ENCODE data around the gene RASA4B.
A peak's percentile ranks its signal among the peaks of the same experiment; 100 is the strongest.
"Not testable (repeated sequence)": the region's sequence is repeated elsewhere in the genome, so short reads cannot be mapped to it uniquely, and the experiment has no call there.

RASA4B gene

GRCh38 chr7:102517550-102518147, at the start of gene RASA4B:
Gene RASA4B, minus strand, starts transcription at chr7:102517777. Its CDS starts 67 bp downstream, at chr7:102517710.
- H3K36me3 ChIP-seq (ENCODE audit: low read length); H4K20me1 ChIP-seq (ENCODE audit: low read depth, low read length); H3K27ac ChIP-seq (ENCODE audit: low read depth, low read length); H3K9me3 ChIP-seq (ENCODE audit: insufficient read depth, low read length); H3K27me3 ChIP-seq (ENCODE audit: low read length); H3K79me2 ChIP-seq (ENCODE audit: insufficient read depth, low read length); H2AFZ ChIP-seq (ENCODE audit: low read depth, low read length, severe bottlenecking); H3K9me2 ChIP-seq (replicated peaks; ENCODE audit: insufficient read depth, low read length); H3F3A ChIP-seq (ENCODE audit: insufficient read depth): not testable (repeated sequence)
- H3K9ac ChIP-seq (ENCODE audit: low read length): 0 out of 2 replicates have a peak within 1 kb of the TSS, but pooled peaks have one; percentile 24
- H3K4me2 ChIP-seq (ENCODE audit: low read depth, low read length, poor library complexity, severe bottlenecking): peak within 1 kb of the TSS; percentile 41
- H3K4me3 ChIP-seq (ENCODE audit: insufficient read depth, low read length, poor library complexity, severe bottlenecking): peak within 1 kb of the TSS; percentile 43

GRCh38 chr7:102550808-102551422, 33.3 kb upstream of the RASA4B start, which contains the start of gene SPDYE2:
Gene SPDYE2, plus strand, starts transcription at chr7:102551226. Its CDS starts 2,030 bp downstream, at chr7:102553256.
- not testable (repeated sequence) for H3K27ac ChIP-seq (ENCODE audit: low read depth, low read length); H3K9ac ChIP-seq (ENCODE audit: low read length); H3K9me3 ChIP-seq (ENCODE audit: insufficient read depth, low read length); H3K4me3 ChIP-seq (ENCODE audit: insufficient read depth, low read length, poor library complexity, severe bottlenecking); H3K27me3 ChIP-seq (ENCODE audit: low read length); H3K4me2 ChIP-seq (ENCODE audit: low read depth, low read length, poor library complexity, severe bottlenecking); H2AFZ ChIP-seq (ENCODE audit: low read depth, low read length, severe bottlenecking); H3K79me2 ChIP-seq (ENCODE audit: insufficient read depth, low read length); H3K9me2 ChIP-seq (replicated peaks; ENCODE audit: insufficient read depth, low read length); H4K20me1 ChIP-seq (ENCODE audit: low read depth, low read length); H3K36me3 ChIP-seq (ENCODE audit: low read length); H3F3A ChIP-seq (ENCODE audit: insufficient read depth)

GRCh38 chr7:102546353-102546752, 28.8 kb upstream of the RASA4B start:
- H3K9ac ChIP-seq (ENCODE audit: low read length); H3K4me2 ChIP-seq (ENCODE audit: low read depth, low read length, poor library complexity, severe bottlenecking); H3K27me3 ChIP-seq (ENCODE audit: low read length); H4K20me1 ChIP-seq (ENCODE audit: low read depth, low read length); H3K36me3 ChIP-seq (ENCODE audit: low read length); H2AFZ ChIP-seq (ENCODE audit: low read depth, low read length, severe bottlenecking); H3K79me2 ChIP-seq (ENCODE audit: insufficient read depth, low read length); H3K9me3 ChIP-seq (ENCODE audit: insufficient read depth, low read length); H3K4me3 ChIP-seq (ENCODE audit: insufficient read depth, low read length, poor library complexity, severe bottlenecking); H3F3A ChIP-seq (ENCODE audit: insufficient read depth); H3K9me2 ChIP-seq (replicated peaks; ENCODE audit: insufficient read depth, low read length); H3K27ac ChIP-seq (ENCODE audit: low read depth, low read length): not testable (repeated sequence)

- H2AFZ ChIP-seq (ENCODE audit: low read depth, low read length, severe bottlenecking); H3K27me3 ChIP-seq (ENCODE audit: low read length); H3K79me2 ChIP-seq (ENCODE audit: insufficient read depth, low read length); H3K9me3 ChIP-seq (ENCODE audit: insufficient read depth, low read length); H3K4me3 ChIP-seq (ENCODE audit: insufficient read depth, low read length, poor library complexity, severe bottlenecking); H3K4me2 ChIP-seq (ENCODE audit: low read depth, low read length, poor library complexity, severe bottlenecking); H3F3A ChIP-seq (ENCODE audit: insufficient read depth); H3K9ac ChIP-seq (ENCODE audit: low read length); H3K27ac ChIP-seq (ENCODE audit: low read depth, low read length); H3K36me3 ChIP-seq (ENCODE audit: low read length); H4K20me1 ChIP-seq (ENCODE audit: low read depth, low read length); H3K9me2 ChIP-seq (replicated peaks; ENCODE audit: insufficient read depth, low read length): not testable (repeated sequence)
Observed at GRCh38 chr7:102545288-102545687, 27.7 kb upstream of the RASA4B start.

- H3K9me2 ChIP-seq (replicated peaks; ENCODE audit: insufficient read depth, low read length); H3K4me2 ChIP-seq (ENCODE audit: low read depth, low read length, poor library complexity, severe bottlenecking); H3K27me3 ChIP-seq (ENCODE audit: low read length); H2AFZ ChIP-seq (ENCODE audit: low read depth, low read length, severe bottlenecking); H3K36me3 ChIP-seq (ENCODE audit: low read length); H3F3A ChIP-seq (ENCODE audit: insufficient read depth); H4K20me1 ChIP-seq (ENCODE audit: low read depth, low read length); H3K9me3 ChIP-seq (ENCODE audit: insufficient read depth, low read length); H3K4me3 ChIP-seq (ENCODE audit: insufficient read depth, low read length, poor library complexity, severe bottlenecking); H3K79me2 ChIP-seq (ENCODE audit: insufficient read depth, low read length); H3K9ac ChIP-seq (ENCODE audit: low read length); H3K27ac ChIP-seq (ENCODE audit: low read depth, low read length): not testable (repeated sequence)
Observed at GRCh38 chr7:102544372-102544771, 26.8 kb upstream of the RASA4B start.

GRCh38 chr7:102543596-102543995, 26.0 kb upstream of the RASA4B start, which contains the start of gene UPK3BL2:
Gene UPK3BL2, minus strand, starts transcription at chr7:102543696. Its CDS starts 60 bp downstream, at chr7:102543636.
- H4K20me1 ChIP-seq (ENCODE audit: low read depth, low read length); H3F3A ChIP-seq (ENCODE audit: insufficient read depth); H3K79me2 ChIP-seq (ENCODE audit: insufficient read depth, low read length); H3K36me3 ChIP-seq (ENCODE audit: low read length); H2AFZ ChIP-seq (ENCODE audit: low read depth, low read length, severe bottlenecking); H3K4me2 ChIP-seq (ENCODE audit: low read depth, low read length, poor library complexity, severe bottlenecking); H3K9ac ChIP-seq (ENCODE audit: low read length); H3K4me3 ChIP-seq (ENCODE audit: insufficient read depth, low read length, poor library complexity, severe bottlenecking); H3K9me3 ChIP-seq (ENCODE audit: insufficient read depth, low read length); H3K9me2 ChIP-seq (replicated peaks; ENCODE audit: insufficient read depth, low read length); H3K27ac ChIP-seq (ENCODE audit: low read depth, low read length); H3K27me3 ChIP-seq (ENCODE audit: low read length): not testable (repeated sequence)

- H3K9ac ChIP-seq (ENCODE audit: low read length): not testable (repeated sequence)
Observed at GRCh38 chr7:102542771-102543170, 25.2 kb upstream of the RASA4B start.

GRCh38 chr7:102542083-102542482, 24.5 kb upstream of the RASA4B start:
- H3K4me2 ChIP-seq (ENCODE audit: low read depth, low read length, poor library complexity, severe bottlenecking); H2AFZ ChIP-seq (ENCODE audit: low read depth, low read length, severe bottlenecking); H3K9me3 ChIP-seq (ENCODE audit: insufficient read depth, low read length); H3F3A ChIP-seq (ENCODE audit: insufficient read depth); H4K20me1 ChIP-seq (ENCODE audit: low read depth, low read length); H3K27ac ChIP-seq (ENCODE audit: low read depth, low read length); H3K9me2 ChIP-seq (replicated peaks; ENCODE audit: insufficient read depth, low read length); H3K4me3 ChIP-seq (ENCODE audit: insufficient read depth, low read length, poor library complexity, severe bottlenecking); H3K27me3 ChIP-seq (ENCODE audit: low read length); H3K79me2 ChIP-seq (ENCODE audit: insufficient read depth, low read length); H3K36me3 ChIP-seq (ENCODE audit: low read length); H3K9ac ChIP-seq (ENCODE audit: low read length): not testable (repeated sequence)

More at GRCh38 chr7:102542771-102543170, 25.2 kb upstream of the RASA4B start:
- H3K9me3 ChIP-seq (ENCODE audit: insufficient read depth, low read length); H3K79me2 ChIP-seq (ENCODE audit: insufficient read depth, low read length); H2AFZ ChIP-seq (ENCODE audit: low read depth, low read length, severe bottlenecking); H3F3A ChIP-seq (ENCODE audit: insufficient read depth); H3K27ac ChIP-seq (ENCODE audit: low read depth, low read length); H3K4me3 ChIP-seq (ENCODE audit: insufficient read depth, low read length, poor library complexity, severe bottlenecking); H3K4me2 ChIP-seq (ENCODE audit: low read depth, low read length, poor library complexity, severe bottlenecking); H3K36me3 ChIP-seq (ENCODE audit: low read length); H3K27me3 ChIP-seq (ENCODE audit: low read length); H3K9me2 ChIP-seq (replicated peaks; ENCODE audit: insufficient read depth, low read length); H4K20me1 ChIP-seq (ENCODE audit: low read depth, low read length): not testable (repeated sequence)

Data from SU-DHL-6 (cell line).